H1 (cell line): ENCODE measurements around the gene BOLA1. TPM values are rescaled to one million over a fixed set of nuclear protein-coding genes. Genes with fewer than 3 reads are reported as not detected.
"Not testable (repeated sequence)": the region's sequence is repeated elsewhere in the genome, so short reads cannot be mapped to it uniquely, and the experiment has no call there.

Experiments used
- CTCF ChIA-PET: fragments of 300-600 bp; sonication (Branson Sonifier 250); formaldehyde crosslinking; loops from one replicate; lab custom pipeline; 2021; ENCODE audit not compliant: partially characterized antibody; lab: Charles Lee
- POLR2A ChIA-PET: fragments of 300-600 bp; sonication (Branson Sonifier 250); formaldehyde crosslinking; loops from one replicate; lab custom pipeline; 2021; ENCODE audit warnings: inconsistent platforms; ENCODE audit not compliant: partially characterized antibody; lab: Charles Lee
- DNase-seq, 2 experiments: peaks; one replicate each; pipeline versions ENCODE4 v3.0.0 to v3.0.0-alpha.2; 2010 to 2022; ENCODE audit warnings: low spot score in 2 of 2, low read depth in 1 of 2, mixed read lengths in 1 of 2
- FAIRE-seq: peaks from 2 replicates; lab custom pipeline; 2011; peaks lifted over from hg19 to GRCh38; lab: Jason Lieb, UNC
- H2AFZ ChIP-seq: 2 replicates; pipeline ENCODE4 v1.8.1; 2012; ENCODE audit warnings: low read length, inconsistent platforms
- H2AK5ac ChIP-seq: 2 replicates; pipeline ENCODE4 v1.6.1; 2013; ENCODE audit warnings: low read depth, low read length
- H2BK120ac ChIP-seq: replicated peaks from 2 replicates; pipeline ENCODE3; 2013; ENCODE audit warnings: low read depth, low read length, inconsistent platforms
- H2BK12ac ChIP-seq: 2 replicates; pipeline ENCODE4 v1.6.1; 2013; ENCODE audit warnings: low read depth, low read length
- H2BK15ac ChIP-seq: 2 replicates; pipeline ENCODE4 v1.6.1; 2013; ENCODE audit warnings: low read length
- H2BK20ac ChIP-seq: 2 replicates; pipeline ENCODE4 v1.6.1; 2013; ENCODE audit warnings: low read length
- H2BK5ac ChIP-seq: 2 replicates; pipeline ENCODE4 v1.6.1; 2013; ENCODE audit warnings: low read depth, low read length
- H3K14ac ChIP-seq: 2 replicates; pipeline ENCODE4 v1.6.1; 2013; ENCODE audit warnings: inconsistent platforms; ENCODE audit not compliant: insufficient read length
- H3K18ac ChIP-seq: 2 replicates; pipeline ENCODE4 v1.6.1; 2013; ENCODE audit warnings: low read length; ENCODE audit errors: extremely low read depth
- H3K23ac ChIP-seq: 2 replicates; pipeline ENCODE4 v1.6.1; 2013; ENCODE audit warnings: inconsistent platforms; ENCODE audit not compliant: insufficient read length
- H3K23me2 ChIP-seq: 2 replicates; pipeline ENCODE4 v1.6.1; 2013; ENCODE audit warnings: low read depth, low read length
- H3K27ac ChIP-seq: 2 replicates; pipeline ENCODE4 v1.6.1; 2011; ENCODE audit warnings: low read depth, low read length, inconsistent platforms
- H3K27me3 ChIP-seq, 4 experiments: replicated peaks in 1 of 4; 1 replicate in 1 of 4; 2 replicates in 3 of 4; pipeline versions ENCODE4 v1.6.1 to v1.8.1; 2011 to 2013; ENCODE audit warnings: low read length in 3 of 4, mild to moderate bottlenecking in 3 of 4, inconsistent platforms in 2 of 4, mixed read lengths in 2 of 4, moderate library complexity in 1 of 4; ENCODE audit not compliant: control insufficient read depth in 3 of 4, insufficient read depth in 3 of 4; ENCODE audit errors: extremely low read depth in 1 of 4
- H3K36me3 ChIP-seq, 4 experiments: 2 replicates each; pipeline versions ENCODE4 v1.6.1 to v1.8.1; 2011 to 2013; ENCODE audit warnings: mild to moderate bottlenecking in 4 of 4, low read length in 3 of 4, moderate library complexity in 2 of 4, control low read depth in 1 of 4, inconsistent platforms in 1 of 4; ENCODE audit not compliant: insufficient read depth in 4 of 4, control insufficient read depth in 2 of 4
- H3K4ac ChIP-seq: replicated peaks from 2 replicates; pipeline ENCODE3; 2013; ENCODE audit warnings: low read length, low read depth, mixed read lengths, inconsistent platforms; ENCODE audit not compliant: insufficient read length
- H3K4me1 ChIP-seq, 4 experiments: replicated peaks in 1 of 4; 1 replicate in 1 of 4; 2 replicates in 3 of 4; pipeline versions ENCODE4 v1.6.1 to v1.8.1; 2011 to 2013; ENCODE audit warnings: low read length in 3 of 4, inconsistent platforms in 2 of 4, mixed read lengths in 1 of 4; ENCODE audit not compliant: insufficient read depth in 4 of 4, control insufficient read depth in 3 of 4
- H3K4me2 ChIP-seq, 2 experiments: 2 replicates each; pipeline versions ENCODE4 v1.6.1 to v1.8.1; 2011 to 2013; ENCODE audit warnings: low read depth in 2 of 2, low read length in 2 of 2, control low read depth in 1 of 2, inconsistent platforms in 1 of 2, mild to moderate bottlenecking in 1 of 2; ENCODE audit not compliant: insufficient read depth in 1 of 2
- H3K4me3 ChIP-seq, 4 experiments: fragments of 200-600, 300-600 bp in 1 of 4; sonication (generic), shearing (Covaris generic), sonication (Bioruptor Twin) in 1 of 4; 2 replicates each; pipeline versions ENCODE4 v1.5.1 to v1.8.1; 2011 to 2016; ENCODE audit warnings: low read length in 4 of 4, low read depth in 3 of 4, control low read depth in 2 of 4, inconsistent platforms in 2 of 4, mild to moderate bottlenecking in 2 of 4, mixed read lengths in 1 of 4, moderate library complexity in 1 of 4; ENCODE audit not compliant: insufficient read depth in 2 of 4; ENCODE audit errors: extremely low read depth in 1 of 4
- H3K56ac ChIP-seq: replicated peaks from 2 replicates; pipeline ENCODE3; 2013; ENCODE audit warnings: low read depth, mild to moderate bottlenecking, mixed read lengths, low read length, inconsistent platforms; ENCODE audit not compliant: insufficient read length
- H3K79me1 ChIP-seq: 2 replicates; pipeline ENCODE4 v1.6.1; 2013; ENCODE audit warnings: low read depth, low read length, control low read depth
- H3K79me2 ChIP-seq, 2 experiments: 2 replicates each; pipeline versions ENCODE4 v1.6.1 to v1.8.1; 2012 to 2013; ENCODE audit warnings: low read length in 2 of 2, mild to moderate bottlenecking in 2 of 2, inconsistent platforms in 1 of 2; ENCODE audit not compliant: insufficient read depth in 2 of 2, control insufficient read depth in 1 of 2
- H3K9ac ChIP-seq, 4 experiments: replicated peaks in 1 of 4; 1 replicate in 1 of 4; 2 replicates in 3 of 4; pipeline versions ENCODE4 v1.6.1 to v1.8.1; 2011 to 2013; ENCODE audit warnings: low read depth in 3 of 4, low read length in 3 of 4, control low read depth in 2 of 4, mild to moderate bottlenecking in 2 of 4, moderate library complexity in 2 of 4, inconsistent platforms in 1 of 4; ENCODE audit errors: extremely low read depth in 1 of 4
- H3K9me3 ChIP-seq, 2 experiments: 2 replicates each; pipeline versions ENCODE4 v1.6.1 to v1.8.1; 2012 to 2013; ENCODE audit warnings: mild to moderate bottlenecking in 2 of 2, moderate library complexity in 2 of 2, control low read depth in 1 of 2, inconsistent platforms in 1 of 2, low read depth in 1 of 2, low read length in 1 of 2, mixed read lengths in 1 of 2; ENCODE audit not compliant: insufficient read depth in 2 of 2
- H4K20me1 ChIP-seq, 2 experiments: replicated peaks in 1 of 2; 2 replicates each; pipeline versions ENCODE3 to v1.8.1; 2011 to 2013; ENCODE audit warnings: inconsistent platforms in 2 of 2, low read length in 2 of 2, mild to moderate bottlenecking in 1 of 2; ENCODE audit not compliant: insufficient read depth in 2 of 2, control insufficient read depth in 1 of 2
- H4K5ac ChIP-seq: 2 replicates; pipeline ENCODE4 v1.6.1; 2013; ENCODE audit warnings: low read length, low read depth, mixed read lengths, inconsistent platforms; ENCODE audit not compliant: insufficient read length
- H4K8ac ChIP-seq: 2 replicates; pipeline ENCODE4 v1.8.0; 2013; ENCODE audit warnings: mild to moderate bottlenecking, moderate library complexity, low read length, inconsistent platforms; ENCODE audit not compliant: insufficient read depth; ENCODE audit errors: extremely low read depth
- H4K91ac ChIP-seq: replicated peaks from 2 replicates; pipeline ENCODE3; 2013; ENCODE audit warnings: low read length, mixed read lengths, inconsistent platforms; ENCODE audit not compliant: insufficient read length
- WGBS, 2 experiments: shearing (Covaris generic) in 1 of 2; methylation state at CpG; one replicate each; pipeline versions ENCODE4 v1.1.6 to v1.1.7; 2013 to 2015; ENCODE audit warnings: low lambda C conversion rate in 2 of 2, mixed read lengths in 2 of 2, inconsistent platforms in 1 of 2, low coverage in 1 of 2, missing lambda C conversion rate in 1 of 2; ENCODE audit not compliant: insufficient replicate concordance in 2 of 2, insufficient coverage in 1 of 2, insufficient read length in 1 of 2; ENCODE audit errors: extremely low coverage in 1 of 2, missing lambda C conversion rate in 1 of 2; 5-methylcytosine and 5-hydroxymethylcytosine counted together
- polyA plus RNA-seq, 7 experiments: library from polyadenylated mRNA; depleted of rRNA in 3 of 7; stranded (reverse) in 5 of 7; unstranded in 2 of 7; fragments of >200 nt in 5 of 7; fragments of 200-250 nt in 2 of 7; gene quantifications; 1 replicate in 5 of 7; 2 replicates in 1 of 7; 4 replicates in 1 of 7; pipeline versions ENCODE4 v1.2.1 to v1.2.3, GENCODE V29; 2011 to 2013; ENCODE audit warnings: missing spikeins in 2 of 7, mixed read lengths in 2 of 7
- total RNA-seq: library from RNA; stranded (reverse); fragmentation: NEBNext Ultra II Directional; extraction: Animal tissue kit (Norgen Biotek cat#: 25700); gene quantifications from 2 replicates; pipeline ENCODE4 v1.2.1, GENCODE V29; 2021

The BOLA1 gene
- total and polyA plus RNA-seq, 2 of the 8 experiments (the other 6 are each of a cell fraction or from before 2014, with no cell fraction given), result 8.1 to 15.4 TPM

GRCh38 chr1:149850732-149851345, 48.5 kb upstream of the BOLA1 start:
- H3K14ac ChIP-seq, H2BK120ac ChIP-seq, H2BK12ac ChIP-seq, H3K4me3 ChIP-seq, H2AFZ ChIP-seq, H3K9me3 ChIP-seq, H3K79me1 ChIP-seq, H3K23ac ChIP-seq, H4K8ac ChIP-seq, DNase-seq, H3K9ac ChIP-seq, H2BK15ac ChIP-seq, H4K20me1 ChIP-seq, H2BK20ac ChIP-seq, H4K5ac ChIP-seq, H3K27ac ChIP-seq, H2AK5ac ChIP-seq, H3K18ac ChIP-seq, H3K36me3 ChIP-seq, H2BK5ac ChIP-seq, H4K91ac ChIP-seq, H3K56ac ChIP-seq, H3K23me2 ChIP-seq, H3K4ac ChIP-seq, H3K27me3 ChIP-seq, H3K4me2 ChIP-seq, CTCF ChIA-PET: not testable (repeated sequence)
- Histone ChIP-seq H3K4me1 (peaks cover 0 to 15% (median 4%) of the 10 kb centered on the region in 4 experiments; a peak in 3 of 7 replicates), H3K79me2 (peaks cover 10 to 43% of the 10 kb centered on the region in 2 experiments; a peak in 3 of 4 replicates)
- POLR2A ChIA-PET, result interaction anchor here (8.0 kb wide), 1 partner anchor 36 kb away, joined by 278 read pairs; a partner anchor contains a TSS
- no CpG with 5 or more reads among the region's 62 CpGs for WGBS, 2 experiments
- FAIRE-seq, result peak; percentile 32
